ENCODE results near the gene MAGI1. TPM values are rescaled to one million over a fixed set of nuclear protein-coding genes. Genes with fewer than 3 reads are reported as not detected.

The MAGI1 gene
- total RNA-seq, 1 experiment from 2014 or later, result 38.6 TPM

- Histone ChIP-seq H2AFZ (ENCODE audit: low read depth, low read length, poor library complexity, severe bottlenecking) (no peak overlapping the region), H3K9me3 (ENCODE audit: control insufficient read depth in 1 of 2, insufficient read depth in 1 of 2, low read depth in 1 of 2, low read length in 2 of 2) (no peaks in the 10 kb centered on the region), H3K27me3 (ENCODE audit: insufficient read depth, low read length) (no peaks in the 10 kb centered on the region), H3K4me3 (replicated peaks in 1 of 2; ENCODE audit: low read depth in 1 of 2, low read length in 2 of 2) (no peak overlapping the region), H3K79me2 (ENCODE audit: insufficient read depth, low read length) (no peaks in the 10 kb centered on the region), H3K27ac (ENCODE audit: low read depth, low read length) (no peak overlapping the region), H3K4me1 (ENCODE audit: control insufficient read depth in 1 of 2, insufficient read depth in 2 of 2, low read length in 2 of 2) (no peaks in the 10 kb centered on the region), H3K4me2 (ENCODE audit: low read length) (no peak overlapping the region), H3K9ac (ENCODE audit: low read length) (no peak overlapping the region), H3K9me2 (ENCODE audit: insufficient read depth) (no peaks in the 10 kb centered on the region), H4K20me1 (ENCODE audit: insufficient read depth) (no peaks in the 10 kb centered on the region; the same call in 1 of the 2 replicates), H3K36me3 (ENCODE audit: control insufficient read depth in 1 of 2, insufficient read depth in 2 of 2, low read length in 2 of 2) (no peaks in the 10 kb centered on the region)
- ChIA-PET RAD21 (ENCODE audit: low non-redundant PET in 1 of 2, low total read pairs in 2 of 2, uncharacterized antibody in 2 of 2, unreplicated experiment in 2 of 2) (no interaction called here), POLR2A (no interaction called here), CTCF (interaction anchor here (1.3 kb wide), 1 partner anchor 9 kb away, joined by 4 read pairs; no protein-coding TSS in a partner anchor)
- DNase-seq (ENCODE audit: low read depth, low spot score) (no peak), ATAC-seq (no peak)
- intact Hi-C loops (cut with micrococcal nuclease), result no loop called here
- BruUV-seq (replicated peaks), result no TSS peak
- TF ChIP-seq TCF7L2 (IDR thresholded peaks at IDR 0.05; ENCODE audit: borderline replicate concordance, extremely low read depth, insufficient read depth, insufficient read length), result no peak
- TF ChIP-seq POLR2AphosphoS5 (IDR thresholded peaks at IDR 0.05; ENCODE audit: low read depth, low read length), result no peak
- TF ChIP-seq CEBPB (IDR thresholded peaks at IDR 0.05; ENCODE audit: low read depth), result no peak
- no peak for TF ChIP-seq ELF1 (IDR thresholded peaks at IDR 0.05; ENCODE audit: borderline replicate concordance, low read depth)
- TF ChIP-seq, protein P1, sequence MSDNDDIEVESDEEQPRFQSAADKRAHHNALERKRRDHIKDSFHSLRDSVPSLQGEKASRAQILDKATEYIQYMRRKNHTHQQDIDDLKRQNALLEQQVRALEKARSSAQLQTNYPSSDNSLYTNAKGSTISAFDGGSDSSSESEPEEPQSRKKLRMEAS (IDR thresholded peaks at IDR 0.05), result no peak
- TF ChIP-seq ZFX (IDR thresholded peaks at IDR 0.05), result no peak
- TF ChIP-seq REST (IDR thresholded peaks at IDR 0.05; ENCODE audit: low read depth), result no peak
- TF ChIP-seq, protein P2, sequence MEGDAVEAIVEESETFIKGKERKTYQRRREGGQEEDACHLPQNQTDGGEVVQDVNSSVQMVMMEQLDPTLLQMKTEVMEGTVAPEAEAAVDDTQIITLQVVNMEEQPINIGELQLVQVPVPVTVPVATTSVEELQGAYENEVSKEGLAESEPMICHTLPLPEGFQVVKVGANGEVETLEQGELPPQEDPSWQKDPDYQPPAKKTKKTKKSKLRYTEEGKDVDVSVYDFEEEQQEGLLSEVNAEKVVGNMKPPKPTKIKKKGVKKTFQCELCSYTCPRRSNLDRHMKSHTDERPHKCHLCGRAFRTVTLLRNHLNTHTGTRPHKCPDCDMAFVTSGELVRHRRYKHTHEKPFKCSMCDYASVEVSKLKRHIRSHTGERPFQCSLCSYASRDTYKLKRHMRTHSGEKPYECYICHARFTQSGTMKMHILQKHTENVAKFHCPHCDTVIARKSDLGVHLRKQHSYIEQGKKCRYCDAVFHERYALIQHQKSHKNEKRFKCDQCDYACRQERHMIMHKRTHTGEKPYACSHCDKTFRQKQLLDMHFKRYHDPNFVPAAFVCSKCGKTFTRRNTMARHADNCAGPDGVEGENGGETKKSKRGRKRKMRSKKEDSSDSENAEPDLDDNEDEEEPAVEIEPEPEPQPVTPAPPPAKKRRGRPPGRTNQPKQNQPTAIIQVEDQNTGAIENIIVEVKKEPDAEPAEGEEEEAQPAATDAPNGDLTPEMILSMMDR (IDR thresholded peaks at IDR 0.05 in 2 of 3, conservative IDR thresholded peaks at IDR 0.05 in 1 of 3; ENCODE audit: borderline replicate concordance in 1 of 3, insufficient read depth in 1 of 3, low read depth in 2 of 3, low read length in 2 of 3), result no peak
- TF ChIP-seq RAD21 (IDR thresholded peaks at IDR 0.05; ENCODE audit: low read depth), result no peak
Observed at GRCh38 chr3:65741540-65741939, 297.2 kb downstream of the MAGI1 start.
